Activated naive CD8-positive, alpha-beta T cell treated with anti-CD3 and anti-CD28 coated beads, Interleukin-2, amount 10 ng/mL, durations not matched to agents 7 days and 5 days (primary cell): ENCODE measurements around the gene SPAG8. TPM values are rescaled to one million over a fixed set of nuclear protein-coding genes. Genes with fewer than 3 reads are reported as not detected.
A peak's percentile ranks its signal among the peaks of the same experiment; 100 is the strongest.

ENCODE experiments used
- ATAC-seq: fragments of 150-1000 bp; cut with Tn5 transposase; one replicate; pipeline ENCODE4 v1.10.0; 2021; ENCODE audit warnings: low read depth, moderate library complexity
- POLR2A ChIA-PET: fragments of 350-600 bp; sonication (Branson Sonifier 250); formaldehyde crosslinking; loops from one replicate; lab custom pipeline; 2021; ENCODE audit warnings: antibody characterized with exemption; lab: Charles Lee
- DNase-seq: peaks from one replicate; pipeline ENCODE4 v3.0.0; 2021
- H3K27ac Mint-ChIP-seq: one replicate; pipeline ENCODE4 v1.8.0; 2022; ENCODE audit warnings: mild to moderate bottlenecking, mixed read lengths
- H3K27me3 Mint-ChIP-seq: one replicate; pipeline ENCODE4 v1.8.0; 2022; ENCODE audit warnings: mild to moderate bottlenecking, moderate library complexity, mixed read lengths
- H3K36me3 Mint-ChIP-seq: one replicate; pipeline ENCODE4 v1.8.0; 2021; ENCODE audit warnings: mild to moderate bottlenecking, mixed read lengths
- H3K4me1 Mint-ChIP-seq: one replicate; pipeline ENCODE4 v1.8.0; 2021; ENCODE audit warnings: mixed read lengths
- H3K4me3 Mint-ChIP-seq: one replicate; pipeline ENCODE4 v1.8.0; 2022; ENCODE audit warnings: mild to moderate bottlenecking, moderate library complexity, mixed read lengths
- H3K9me3 Mint-ChIP-seq: one replicate; pipeline ENCODE4 v1.8.0; 2021; ENCODE audit warnings: mixed read lengths
- total RNA-seq, 2 experiments: library from RNA; stranded (reverse); gene quantifications; one replicate each; pipeline ENCODE4 v1.2.3, GENCODE V29; 2021

Gene SPAG8
- total RNA-seq, 2 experiments from 2014 or later: 3.4 to 4.6 TPM

- Mint-ChIP-seq H3K4me3 (peak overlapping the region; percentile 77), H3K9me3 (no peaks in the 10 kb centered on the region), H3K27me3 (peaks cover 6% of the 10 kb centered on the region), H3K36me3 (peaks cover 11% of the 10 kb centered on the region), H3K27ac (peak overlapping the region; percentile 94), H3K4me1 (peaks cover 32% of the 10 kb centered on the region)
- DNase-seq: no peak
- no peak for ATAC-seq
- POLR2A ChIA-PET: interaction anchor here (0.6 to 2.0 kb wide), 12 partner anchors 8 to 168 kb away, joined by 3 to 9 read pairs (median 4); partner anchors contain the start of genes CREB3, FAM221B, SIT1 and TLN1
Observed at GRCh38 chr9:35813434-35814105, 1.5 kb upstream of the SPAG8 start.

GRCh38 chr9:35811381-35812024, 559 bp downstream of the SPAG8 start:
- Mint-ChIP-seq H3K9me3 (no peaks in the 10 kb centered on the region), H3K36me3 (peaks cover 14% of the 10 kb centered on the region), H3K4me1 (peaks cover 36% of the 10 kb centered on the region), H3K27ac (peak overlapping the region; percentile 89), H3K27me3 (no peaks in the 10 kb centered on the region), H3K4me3 (peak overlapping the region; percentile 76)
- DNase-seq (no peak), ATAC-seq (no peak)
- POLR2A ChIA-PET: interaction anchor here (0.6 to 2.3 kb wide), 15 partner anchors 11 to 208 kb away, joined by 3 to 11 read pairs (median 4); partner anchors contain the start of genes ARHGEF39, CREB3, FAM221B and GBA2

GRCh38 chr9:35810122-35810521, 1.9 kb downstream of the SPAG8 start:
- Mint-ChIP-seq H3K36me3 (peaks cover 16% of the 10 kb centered on the region), H3K9me3 (no peaks in the 10 kb centered on the region), H3K27me3 (no peaks in the 10 kb centered on the region), H3K4me1 (peaks cover 33% of the 10 kb centered on the region), H3K27ac (peak overlapping the region; percentile 89), H3K4me3 (no peak overlapping the region)
- ATAC-seq: no peak
- no peak for DNase-seq
- POLR2A ChIA-PET: no interaction called here

- DNase-seq (no peak), ATAC-seq (no peak)
- POLR2A ChIA-PET: no interaction called here
- Mint-ChIP-seq H3K27me3 (no peaks in the 10 kb centered on the region), H3K9me3 (no peaks in the 10 kb centered on the region), H3K4me1 (peaks cover 28% of the 10 kb centered on the region), H3K36me3 (peaks cover 16% of the 10 kb centered on the region), H3K4me3 (no peak overlapping the region), H3K27ac (no peak overlapping the region)
Observed at GRCh38 chr9:35808433-35808832, 3.6 kb downstream of the SPAG8 start.

- DNase-seq: no peak
- Mint-ChIP-seq H3K27ac (no peak overlapping the region), H3K4me3 (no peak overlapping the region), H3K9me3 (no peaks in the 10 kb centered on the region), H3K4me1 (peaks cover 9% of the 10 kb centered on the region), H3K36me3 (peaks cover 15% of the 10 kb centered on the region), H3K27me3 (no peaks in the 10 kb centered on the region)
- POLR2A ChIA-PET: interaction anchor here (0.6 to 1.7 kb wide), 3 partner anchors 8 to 52 kb away, joined by 3 to 4 read pairs (median 3); partner anchors contain the start of gene HINT2
- ATAC-seq: no peak
Observed at GRCh38 chr9:35806101-35806500, 6.0 kb downstream of the SPAG8 start.

GRCh38 chr9:35801328-35802128, 10.5 kb downstream of the SPAG8 start:
- POLR2A ChIA-PET: interaction anchor here (2.6 kb wide), 1 partner anchor 10 kb away, joined by 11 read pairs; the partner anchor contains the start of gene SPAG8
- peaks cover 7% of the 10 kb centered on the region for H3K36me3 Mint-ChIP-seq

GRCh38 chr9:35800530-35800929, 11.5 kb downstream of the SPAG8 start:
- no peak for ATAC-seq
- no peaks in the 10 kb centered on the region for H3K9me3 Mint-ChIP-seq
- POLR2A ChIA-PET: interaction anchor here (2.6 kb wide), 1 partner anchor 11 kb away, joined by 11 read pairs; the partner anchor contains the start of gene SPAG8
- no peak overlapping the region for H3K27ac Mint-ChIP-seq
- no peak overlapping the region for H3K4me3 Mint-ChIP-seq
- H3K27me3 Mint-ChIP-seq: no peaks in the 10 kb centered on the region
- DNase-seq: no peak
- H3K36me3 Mint-ChIP-seq: peaks cover 7% of the 10 kb centered on the region
- peaks cover 3% of the 10 kb centered on the region for H3K4me1 Mint-ChIP-seq

More at GRCh38 chr9:35801328-35802128, 10.5 kb downstream of the SPAG8 start:
- H3K4me3 Mint-ChIP-seq: no peak overlapping the region
- no peak for DNase-seq
- no peaks in the 10 kb centered on the region for H3K9me3 Mint-ChIP-seq
- H3K27ac Mint-ChIP-seq: no peak overlapping the region
- no peak for ATAC-seq
- H3K4me1 Mint-ChIP-seq: peaks cover 4% of the 10 kb centered on the region
- H3K27me3 Mint-ChIP-seq: no peaks in the 10 kb centered on the region

GRCh38 chr9:35798658-35799374, 13.2 kb downstream of the SPAG8 start:
- Mint-ChIP-seq H3K4me3 (no peak overlapping the region), H3K27me3 (no peaks in the 10 kb centered on the region), H3K36me3 (peaks cover 5% of the 10 kb centered on the region), H3K4me1 (peaks cover 10% of the 10 kb centered on the region), H3K9me3 (no peaks in the 10 kb centered on the region), H3K27ac (no peak overlapping the region)
- ATAC-seq (no peak), DNase-seq (no peak)
- POLR2A ChIA-PET: no interaction called here

GRCh38 chr9:35797311-35798109, 14.6 kb downstream of the SPAG8 start:
- Mint-ChIP-seq H3K27ac (no peak overlapping the region), H3K27me3 (no peaks in the 10 kb centered on the region), H3K36me3 (peaks cover 4% of the 10 kb centered on the region), H3K9me3 (no peaks in the 10 kb centered on the region), H3K4me3 (no peak overlapping the region), H3K4me1 (peaks cover 10% of the 10 kb centered on the region)
- POLR2A ChIA-PET: no interaction called here
- no peak for DNase-seq
- no peak for ATAC-seq

GRCh38 chr9:35795695-35796094, 16.4 kb downstream of the SPAG8 start:
- POLR2A ChIA-PET: no interaction called here
- no peak for DNase-seq
- H3K27ac Mint-ChIP-seq: no peak overlapping the region

GRCh38 chr9:35793461-35793860, 18.6 kb downstream of the SPAG8 start:
- Mint-ChIP-seq H3K9me3 (no peaks in the 10 kb centered on the region), H3K27ac (peak overlapping the region; percentile 66), H3K36me3 (peaks cover 1% of the 10 kb centered on the region), H3K4me3 (no peak overlapping the region), H3K27me3 (no peaks in the 10 kb centered on the region), H3K4me1 (peaks cover 8% of the 10 kb centered on the region)
- POLR2A ChIA-PET: interaction anchor here (0.6 kb wide), 1 partner anchor 20 kb away, joined by 3 read pairs; no protein-coding TSS in a partner anchor
- no peak for DNase-seq
- ATAC-seq: no peak

More at GRCh38 chr9:35795695-35796094, 16.4 kb downstream of the SPAG8 start:
- Mint-ChIP-seq H3K27me3 (no peaks in the 10 kb centered on the region), H3K9me3 (no peaks in the 10 kb centered on the region), H3K4me3 (no peak overlapping the region), H3K4me1 (peaks cover 10% of the 10 kb centered on the region), H3K36me3 (peaks cover 2% of the 10 kb centered on the region)
- no peak for ATAC-seq

- peak overlapping the region; percentile 66 for H3K27ac Mint-ChIP-seq
- no peaks in the 10 kb centered on the region for H3K27me3 Mint-ChIP-seq
- H3K4me1 Mint-ChIP-seq: peaks cover 8% of the 10 kb centered on the region
- no peak for DNase-seq
- POLR2A ChIA-PET: interaction anchor here (0.6 kb wide), 1 partner anchor 21 kb away, joined by 3 read pairs; no protein-coding TSS in a partner anchor
- H3K9me3 Mint-ChIP-seq: no peaks in the 10 kb centered on the region
- H3K4me3 Mint-ChIP-seq: no peak overlapping the region
- no peak for ATAC-seq
- H3K36me3 Mint-ChIP-seq: no peaks in the 10 kb centered on the region
Observed at GRCh38 chr9:35792826-35793225, 19.2 kb downstream of the SPAG8 start.
